ENCODE data around the gene RAC2. TPM values are rescaled to one million over a fixed set of nuclear protein-coding genes. Genes with fewer than 3 reads are reported as not detected.

RAC2 gene
- total and polyA plus RNA-seq, 2 of the 8 experiments (the other 6 are each of a cell fraction or from before 2014, with no cell fraction given), result 2.3 to 4.3 TPM

DNA sequence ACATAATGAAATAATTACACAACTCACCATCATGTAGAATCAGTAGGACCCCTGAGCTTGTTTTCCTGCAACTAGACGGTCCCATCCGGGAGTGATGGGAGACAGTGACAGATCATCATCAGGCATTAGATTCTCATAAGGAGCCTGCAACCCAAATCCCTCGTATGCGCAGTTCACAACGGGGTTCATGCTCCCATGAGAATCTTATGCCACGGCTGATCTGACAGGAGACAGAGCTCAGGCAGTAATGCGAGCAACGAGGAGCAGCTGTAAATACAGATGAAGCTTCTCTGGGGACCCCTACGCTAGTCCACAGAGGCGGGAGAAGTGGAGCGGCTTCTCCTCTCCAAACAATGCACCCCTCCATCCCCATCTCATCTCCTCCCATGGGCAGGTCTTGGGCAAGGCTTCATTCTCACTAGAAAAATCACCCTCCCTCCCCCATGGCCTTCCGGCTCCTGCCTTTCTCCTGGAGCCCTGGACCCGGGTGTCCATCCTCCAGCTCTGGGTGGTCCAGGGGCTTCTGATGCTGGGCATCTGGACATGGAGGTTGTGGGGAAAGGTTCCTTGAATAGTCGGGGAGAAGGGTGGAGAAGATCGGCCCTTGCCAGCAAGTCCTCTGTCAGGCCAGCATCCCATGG, 16.2 kb upstream of the RAC2 start (continued):
- TF ChIP-seq, protein P1, sequence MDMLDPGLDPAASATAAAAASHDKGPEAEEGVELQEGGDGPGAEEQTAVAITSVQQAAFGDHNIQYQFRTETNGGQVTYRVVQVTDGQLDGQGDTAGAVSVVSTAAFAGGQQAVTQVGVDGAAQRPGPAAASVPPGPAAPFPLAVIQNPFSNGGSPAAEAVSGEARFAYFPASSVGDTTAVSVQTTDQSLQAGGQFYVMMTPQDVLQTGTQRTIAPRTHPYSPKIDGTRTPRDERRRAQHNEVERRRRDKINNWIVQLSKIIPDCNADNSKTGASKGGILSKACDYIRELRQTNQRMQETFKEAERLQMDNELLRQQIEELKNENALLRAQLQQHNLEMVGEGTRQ (IDR thresholded peaks at IDR 0.05; ENCODE audit: low read length), result no peak
